ENCODE results near the gene KRT14.
"Not testable (repeated sequence)": the region's sequence is repeated elsewhere in the genome, so short reads cannot be mapped to it uniquely, and the experiment has no call there.

KRT14 gene

GRCh38 chr17:41586863-41587495 lies at the start of gene KRT14:
KRT14 (minus strand) TSS chr17:41586895; CDS start chr17:41586834, 61 bp downstream.
- in situ Hi-C loops (cut with HindIII; ENCODE audit: low sequenced_read_pairs): no loop called here

- in situ Hi-C loops (cut with HindIII; ENCODE audit: low sequenced_read_pairs): no loop called here
Observed at GRCh38 chr17:41635121-41636097, 48.7 kb upstream of the KRT14 start.

- in situ Hi-C loops (cut with HindIII; ENCODE audit: low sequenced_read_pairs): no loop called here
Observed at GRCh38 chr17:41634639-41635038, 47.9 kb upstream of the KRT14 start.

- in situ Hi-C loops (cut with HindIII; ENCODE audit: low sequenced_read_pairs): no loop called here
Observed at GRCh38 chr17:41633556-41634199, 47.0 kb upstream of the KRT14 start.

GRCh38 chr17:41632482-41633105 lies 45.9 kb upstream of the KRT14 start:
- in situ Hi-C loops (cut with HindIII; ENCODE audit: low sequenced_read_pairs): no loop called here

- in situ Hi-C loops (cut with HindIII; ENCODE audit: low sequenced_read_pairs): no loop called here
Observed at GRCh38 chr17:41631898-41632285, 45.2 kb upstream of the KRT14 start.

GRCh38 chr17:41631025-41631897 lies 44.6 kb upstream of the KRT14 start:
- in situ Hi-C loops (cut with HindIII; ENCODE audit: low sequenced_read_pairs): no loop called here

- in situ Hi-C loops (cut with HindIII; ENCODE audit: low sequenced_read_pairs): no loop called here
Observed at GRCh38 chr17:41629826-41630670, 43.4 kb upstream of the KRT14 start.

GRCh38 chr17:41629316-41629715 lies 42.6 kb upstream of the KRT14 start:
- in situ Hi-C loops (cut with HindIII; ENCODE audit: low sequenced_read_pairs): no loop called here

GRCh38 chr17:41628621-41629255 lies 42.0 kb upstream of the KRT14 start:
- in situ Hi-C loops (cut with HindIII; ENCODE audit: low sequenced_read_pairs): not testable (repeated sequence)

- in situ Hi-C loops (cut with HindIII; ENCODE audit: low sequenced_read_pairs): not testable (repeated sequence)
Observed at GRCh38 chr17:41628073-41628370, 41.3 kb upstream of the KRT14 start.

GRCh38 chr17:41627316-41628072 lies 40.8 kb upstream of the KRT14 start:
- in situ Hi-C loops (cut with HindIII; ENCODE audit: low sequenced_read_pairs): no loop called here

- in situ Hi-C loops (cut with HindIII; ENCODE audit: low sequenced_read_pairs): not testable (repeated sequence)
Observed at GRCh38 chr17:41626914-41627295, 40.2 kb upstream of the KRT14 start.

GRCh38 chr17:41626028-41626913 lies 39.6 kb upstream of the KRT14 start:
- in situ Hi-C loops (cut with HindIII; ENCODE audit: low sequenced_read_pairs): not testable (repeated sequence)

- in situ Hi-C loops (cut with HindIII; ENCODE audit: low sequenced_read_pairs): no loop called here
Observed at GRCh38 chr17:41625602-41626001, 38.9 kb upstream of the KRT14 start.

- in situ Hi-C loops (cut with HindIII; ENCODE audit: low sequenced_read_pairs): no loop called here
Observed at GRCh38 chr17:41624208-41625101, 37.8 kb upstream of the KRT14 start, which contains the start of gene KRT17. KRT17 (minus strand) TSS chr17:41624575; CDS start chr17:41624509, 66 bp downstream.
